Ishikawa (cell line): Measurements from ENCODE around the gene CELSR1.

ENCODE experiments used
- CEBPB ChIP-seq: IDR thresholded peaks from 2 replicates; pipeline ENCODE4 v1.6.1; 2012
- CREB1 ChIP-seq: IDR thresholded peaks from 2 replicates; pipeline ENCODE4 v1.6.1; 2012; ENCODE audit warnings: low read depth
- EGR1 ChIP-seq: IDR thresholded peaks from 2 replicates; pipeline ENCODE4 v1.6.1; 2012
- EP300 ChIP-seq: IDR thresholded peaks from 2 replicates; pipeline ENCODE4 v1.6.1; 2012; ENCODE audit warnings: borderline replicate concordance
- FOXM1 ChIP-seq: IDR thresholded peaks from 2 replicates; pipeline ENCODE4 v1.6.1; 2012; ENCODE audit warnings: low read depth, borderline replicate concordance
- NFIC ChIP-seq: IDR thresholded peaks from 2 replicates; pipeline ENCODE4 v1.6.1; 2012
- RAD21 ChIP-seq: IDR thresholded peaks from 2 replicates; pipeline ENCODE4 v1.6.1; 2012; ENCODE audit warnings: low read depth
- TAF1 ChIP-seq: IDR thresholded peaks from 2 replicates; pipeline ENCODE4 v1.6.1; 2012; ENCODE audit warnings: low read depth, mild to moderate bottlenecking
- TCF12 ChIP-seq: IDR thresholded peaks from 2 replicates; pipeline ENCODE4 v1.6.1; 2012; ENCODE audit warnings: low read depth
- TEAD4 ChIP-seq: IDR thresholded peaks from 2 replicates; pipeline ENCODE4 v1.6.1; 2012
- YY1 ChIP-seq: IDR thresholded peaks from 2 replicates; pipeline ENCODE4 v1.6.1; 2012; ENCODE audit warnings: low read depth
- ZBTB7A ChIP-seq: IDR thresholded peaks from 2 replicates; pipeline ENCODE4 v1.6.1; 2012; ENCODE audit warnings: low read depth
- TF ChIP-seq, protein P1 (sequence below): IDR thresholded peaks from 2 replicates; pipeline ENCODE4 v1.6.1; 2012
- TF ChIP-seq, protein P2 (sequence below): IDR thresholded peaks from 2 replicates; pipeline ENCODE4 v1.6.1; 2012; ENCODE audit warnings: low read depth, mild to moderate bottlenecking
- TF ChIP-seq, protein P3 (sequence below): IDR thresholded peaks from 2 replicates; pipeline ENCODE4 v1.6.1; 2012

CELSR1 gene

DNA sequence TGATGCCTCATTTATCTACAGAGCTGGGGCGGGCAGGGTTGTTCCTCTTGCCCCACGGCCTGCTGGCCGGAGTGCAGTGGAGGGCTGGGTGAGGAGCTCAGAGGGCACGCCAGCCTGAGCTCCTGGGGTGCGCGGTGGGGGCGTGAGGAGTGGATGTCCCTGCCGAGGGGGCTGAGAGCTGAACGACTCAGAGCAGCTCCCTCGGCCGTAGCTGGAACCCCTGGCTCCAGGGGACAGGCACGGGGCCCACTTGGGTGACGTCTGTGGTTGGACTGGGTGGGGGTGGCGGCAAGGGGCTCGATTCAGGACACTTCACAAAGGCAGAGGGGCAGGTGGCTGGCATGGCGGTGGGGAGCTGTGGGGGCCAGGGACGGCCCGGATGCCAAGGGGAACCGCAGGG lies 139.5 kb downstream of the CELSR1 start:
- no peak for TF ChIP-seq TEAD4
- TF ChIP-seq, protein P1, sequence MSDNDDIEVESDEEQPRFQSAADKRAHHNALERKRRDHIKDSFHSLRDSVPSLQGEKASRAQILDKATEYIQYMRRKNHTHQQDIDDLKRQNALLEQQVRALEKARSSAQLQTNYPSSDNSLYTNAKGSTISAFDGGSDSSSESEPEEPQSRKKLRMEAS: no peak
- TF ChIP-seq, protein P2, sequence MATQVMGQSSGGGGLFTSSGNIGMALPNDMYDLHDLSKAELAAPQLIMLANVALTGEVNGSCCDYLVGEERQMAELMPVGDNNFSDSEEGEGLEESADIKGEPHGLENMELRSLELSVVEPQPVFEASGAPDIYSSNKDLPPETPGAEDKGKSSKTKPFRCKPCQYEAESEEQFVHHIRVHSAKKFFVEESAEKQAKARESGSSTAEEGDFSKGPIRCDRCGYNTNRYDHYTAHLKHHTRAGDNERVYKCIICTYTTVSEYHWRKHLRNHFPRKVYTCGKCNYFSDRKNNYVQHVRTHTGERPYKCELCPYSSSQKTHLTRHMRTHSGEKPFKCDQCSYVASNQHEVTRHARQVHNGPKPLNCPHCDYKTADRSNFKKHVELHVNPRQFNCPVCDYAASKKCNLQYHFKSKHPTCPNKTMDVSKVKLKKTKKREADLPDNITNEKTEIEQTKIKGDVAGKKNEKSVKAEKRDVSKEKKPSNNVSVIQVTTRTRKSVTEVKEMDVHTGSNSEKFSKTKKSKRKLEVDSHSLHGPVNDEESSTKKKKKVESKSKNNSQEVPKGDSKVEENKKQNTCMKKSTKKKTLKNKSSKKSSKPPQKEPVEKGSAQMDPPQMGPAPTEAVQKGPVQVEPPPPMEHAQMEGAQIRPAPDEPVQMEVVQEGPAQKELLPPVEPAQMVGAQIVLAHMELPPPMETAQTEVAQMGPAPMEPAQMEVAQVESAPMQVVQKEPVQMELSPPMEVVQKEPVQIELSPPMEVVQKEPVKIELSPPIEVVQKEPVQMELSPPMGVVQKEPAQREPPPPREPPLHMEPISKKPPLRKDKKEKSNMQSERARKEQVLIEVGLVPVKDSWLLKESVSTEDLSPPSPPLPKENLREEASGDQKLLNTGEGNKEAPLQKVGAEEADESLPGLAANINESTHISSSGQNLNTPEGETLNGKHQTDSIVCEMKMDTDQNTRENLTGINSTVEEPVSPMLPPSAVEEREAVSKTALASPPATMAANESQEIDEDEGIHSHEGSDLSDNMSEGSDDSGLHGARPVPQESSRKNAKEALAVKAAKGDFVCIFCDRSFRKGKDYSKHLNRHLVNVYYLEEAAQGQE: no peak
- no peak for TF ChIP-seq ZBTB7A
- TF ChIP-seq CREB1: no peak
- TF ChIP-seq TAF1: no peak
- TF ChIP-seq RAD21: no peak
- TF ChIP-seq FOXM1: no peak

DNA sequence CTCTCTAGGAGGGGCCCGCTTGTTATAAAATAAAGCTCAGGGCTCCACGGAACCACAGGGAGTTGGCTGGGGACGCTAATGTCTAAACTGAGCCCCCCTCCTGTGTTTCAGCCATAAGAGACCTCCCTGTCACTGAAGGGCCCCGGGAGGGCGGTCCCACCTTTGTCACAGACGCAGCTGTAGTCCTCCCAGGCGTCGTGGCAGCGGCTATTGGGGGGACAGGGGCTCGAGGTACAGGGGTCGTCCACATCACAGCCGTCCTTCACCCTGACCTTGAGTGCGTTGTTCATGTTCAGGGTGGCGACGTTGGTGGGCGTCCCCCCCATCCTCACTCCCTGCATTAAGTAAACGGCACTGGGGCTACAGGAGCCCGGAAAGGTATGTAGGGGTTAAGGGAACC lies 139.9 kb downstream of the CELSR1 start:
- TF ChIP-seq RAD21 (no peak), TEAD4 (no peak), NFIC (no peak), ZBTB7A (no peak)
- TF ChIP-seq, protein P1: no peak
- TF ChIP-seq, protein P2: no peak

DNA sequence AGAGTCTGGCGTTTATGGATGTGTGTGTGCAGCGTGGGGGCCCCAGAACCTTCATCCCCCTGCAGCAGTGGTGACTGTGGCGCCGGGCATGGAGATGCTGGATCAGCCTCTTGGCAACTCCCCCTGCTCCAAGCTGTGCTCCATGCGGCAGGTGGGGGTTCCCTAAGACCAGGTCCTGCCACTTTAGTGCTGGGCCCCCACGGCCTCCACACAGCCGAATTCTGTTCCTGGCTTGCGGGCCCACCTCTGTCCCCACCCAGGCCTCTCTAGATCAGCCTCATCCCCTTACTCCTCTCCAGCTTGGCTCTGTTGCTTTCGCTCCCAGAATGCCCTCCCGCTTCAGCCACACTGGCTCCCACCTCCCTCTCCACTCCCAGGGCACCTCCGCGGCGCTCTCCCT lies 142.3 kb downstream of the CELSR1 start:
- TF ChIP-seq, protein P2: no peak

DNA sequence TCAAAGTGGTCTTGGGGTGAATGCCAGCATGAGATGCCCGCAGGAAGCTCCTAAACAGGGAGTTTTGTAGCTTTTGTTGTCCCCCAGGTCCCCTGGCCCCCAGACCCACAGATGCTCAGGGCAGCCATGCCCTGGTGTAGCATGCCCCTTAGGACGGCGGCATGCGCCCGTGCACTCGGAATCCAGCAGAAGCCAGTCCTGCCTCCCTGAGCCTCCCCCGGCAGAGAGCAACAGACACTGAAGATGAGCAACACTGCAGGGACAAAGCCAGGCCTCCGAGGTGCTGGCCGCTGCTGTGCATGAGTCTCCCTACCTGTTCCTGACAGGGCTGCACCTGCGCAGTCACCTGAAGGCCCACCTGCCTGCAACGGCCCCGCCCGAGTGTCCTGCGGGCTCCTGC lies 142.8 kb downstream of the CELSR1 start:
- TF ChIP-seq TAF1: no peak
- TF ChIP-seq ZBTB7A: no peak
- TF ChIP-seq, protein P2: no peak
- TF ChIP-seq, protein P1: no peak
- TF ChIP-seq EGR1: no peak
- TF ChIP-seq FOXM1: no peak
- TF ChIP-seq CEBPB: no peak
- TF ChIP-seq EP300: no peak
- TF ChIP-seq CREB1: no peak
- no peak for TF ChIP-seq TEAD4
- no peak for TF ChIP-seq YY1
- no peak for TF ChIP-seq TCF12
- no peak for TF ChIP-seq RAD21
- no peak for TF ChIP-seq NFIC
- TF ChIP-seq, protein P3, sequence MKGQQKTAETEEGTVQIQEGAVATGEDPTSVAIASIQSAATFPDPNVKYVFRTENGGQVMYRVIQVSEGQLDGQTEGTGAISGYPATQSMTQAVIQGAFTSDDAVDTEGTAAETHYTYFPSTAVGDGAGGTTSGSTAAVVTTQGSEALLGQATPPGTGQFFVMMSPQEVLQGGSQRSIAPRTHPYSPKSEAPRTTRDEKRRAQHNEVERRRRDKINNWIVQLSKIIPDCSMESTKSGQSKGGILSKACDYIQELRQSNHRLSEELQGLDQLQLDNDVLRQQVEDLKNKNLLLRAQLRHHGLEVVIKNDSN: no peak
